ENCODE measurements around the gene EML4. TPM values are rescaled to one million over a fixed set of nuclear protein-coding genes. Genes with fewer than 3 reads are reported as not detected.

EML4 gene
- total and polyA plus RNA-seq, 10 of the 15 experiments (the other 5 are each of a cell fraction or from before 2014, with no cell fraction given): 23.1 to 91.3 (median 77.4) TPM

DNA sequence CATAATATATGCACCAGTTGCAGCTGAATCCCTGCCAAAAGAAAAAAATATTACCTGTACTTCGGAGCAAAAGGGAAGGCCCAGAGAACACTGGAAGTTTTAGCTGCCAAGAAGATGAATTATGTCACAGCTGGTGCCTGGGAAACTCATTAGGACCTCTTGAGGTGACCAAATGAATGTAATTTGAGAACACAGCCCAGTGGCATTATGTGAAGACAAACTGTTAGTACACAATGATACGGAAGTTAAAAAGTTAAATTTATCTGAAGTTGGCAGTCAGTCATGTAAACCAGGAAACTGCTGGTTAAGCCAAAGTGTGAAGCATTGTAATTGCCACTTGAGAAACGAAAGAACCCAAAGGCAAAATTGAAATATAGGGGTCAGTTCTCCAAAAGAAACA lies 80.7 kb downstream of the EML4 start (continued):
- TF ChIP-seq, protein P1, sequence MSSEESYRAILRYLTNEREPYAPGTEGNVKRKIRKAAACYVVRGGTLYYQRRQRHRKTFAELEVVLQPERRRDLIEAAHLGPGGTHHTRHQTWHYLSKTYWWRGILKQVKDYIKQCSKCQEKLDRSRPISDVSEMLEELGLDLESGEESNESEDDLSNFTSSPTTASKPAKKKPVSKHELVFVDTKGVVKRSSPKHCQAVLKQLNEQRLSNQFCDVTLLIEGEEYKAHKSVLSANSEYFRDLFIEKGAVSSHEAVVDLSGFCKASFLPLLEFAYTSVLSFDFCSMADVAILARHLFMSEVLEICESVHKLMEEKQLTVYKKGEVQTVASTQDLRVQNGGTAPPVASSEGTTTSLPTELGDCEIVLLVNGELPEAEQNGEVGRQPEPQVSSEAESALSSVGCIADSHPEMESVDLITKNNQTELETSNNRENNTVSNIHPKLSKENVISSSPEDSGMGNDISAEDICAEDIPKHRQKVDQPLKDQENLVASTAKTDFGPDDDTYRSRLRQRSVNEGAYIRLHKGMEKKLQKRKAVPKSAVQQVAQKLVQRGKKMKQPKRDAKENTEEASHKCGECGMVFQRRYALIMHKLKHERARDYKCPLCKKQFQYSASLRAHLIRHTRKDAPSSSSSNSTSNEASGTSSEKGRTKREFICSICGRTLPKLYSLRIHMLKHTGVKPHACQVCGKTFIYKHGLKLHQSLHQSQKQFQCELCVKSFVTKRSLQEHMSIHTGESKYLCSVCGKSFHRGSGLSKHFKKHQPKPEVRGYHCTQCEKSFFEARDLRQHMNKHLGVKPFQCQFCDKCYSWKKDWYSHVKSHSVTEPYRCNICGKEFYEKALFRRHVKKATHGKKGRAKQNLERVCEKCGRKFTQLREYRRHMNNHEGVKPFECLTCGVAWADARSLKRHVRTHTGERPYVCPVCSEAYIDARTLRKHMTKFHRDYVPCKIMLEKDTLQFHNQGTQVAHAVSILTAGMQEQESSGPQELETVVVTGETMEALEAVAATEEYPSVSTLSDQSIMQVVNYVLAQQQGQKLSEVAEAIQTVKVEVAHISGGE (CRISPR knock-in tag; IDR thresholded peaks at IDR 0.05): no peak
- no peak for TF ChIP-seq PML (IDR thresholded peaks at IDR 0.05; ENCODE audit: low read length)
- TF ChIP-seq MEF2B (IDR thresholded peaks at IDR 0.05; ENCODE audit: partially characterized antibody, poor library complexity, severe bottlenecking): no peak
- TF ChIP-seq SKIL (IDR thresholded peaks at IDR 0.05; ENCODE audit: low read depth, poor library complexity, severe bottlenecking): no peak
- TF ChIP-seq CBFB (IDR thresholded peaks at IDR 0.05; ENCODE audit: low read depth): no peak
- no peak for TF ChIP-seq KDM1A (IDR thresholded peaks at IDR 0.05; ENCODE audit: borderline replicate concordance)
- TF ChIP-seq MTA3 (IDR thresholded peaks at IDR 0.05; ENCODE audit: borderline replicate concordance, low read length): no peak
- TF ChIP-seq ZBTB40 (IDR thresholded peaks at IDR 0.05; ENCODE audit: borderline replicate concordance): no peak
- TF ChIP-seq, protein P2, sequence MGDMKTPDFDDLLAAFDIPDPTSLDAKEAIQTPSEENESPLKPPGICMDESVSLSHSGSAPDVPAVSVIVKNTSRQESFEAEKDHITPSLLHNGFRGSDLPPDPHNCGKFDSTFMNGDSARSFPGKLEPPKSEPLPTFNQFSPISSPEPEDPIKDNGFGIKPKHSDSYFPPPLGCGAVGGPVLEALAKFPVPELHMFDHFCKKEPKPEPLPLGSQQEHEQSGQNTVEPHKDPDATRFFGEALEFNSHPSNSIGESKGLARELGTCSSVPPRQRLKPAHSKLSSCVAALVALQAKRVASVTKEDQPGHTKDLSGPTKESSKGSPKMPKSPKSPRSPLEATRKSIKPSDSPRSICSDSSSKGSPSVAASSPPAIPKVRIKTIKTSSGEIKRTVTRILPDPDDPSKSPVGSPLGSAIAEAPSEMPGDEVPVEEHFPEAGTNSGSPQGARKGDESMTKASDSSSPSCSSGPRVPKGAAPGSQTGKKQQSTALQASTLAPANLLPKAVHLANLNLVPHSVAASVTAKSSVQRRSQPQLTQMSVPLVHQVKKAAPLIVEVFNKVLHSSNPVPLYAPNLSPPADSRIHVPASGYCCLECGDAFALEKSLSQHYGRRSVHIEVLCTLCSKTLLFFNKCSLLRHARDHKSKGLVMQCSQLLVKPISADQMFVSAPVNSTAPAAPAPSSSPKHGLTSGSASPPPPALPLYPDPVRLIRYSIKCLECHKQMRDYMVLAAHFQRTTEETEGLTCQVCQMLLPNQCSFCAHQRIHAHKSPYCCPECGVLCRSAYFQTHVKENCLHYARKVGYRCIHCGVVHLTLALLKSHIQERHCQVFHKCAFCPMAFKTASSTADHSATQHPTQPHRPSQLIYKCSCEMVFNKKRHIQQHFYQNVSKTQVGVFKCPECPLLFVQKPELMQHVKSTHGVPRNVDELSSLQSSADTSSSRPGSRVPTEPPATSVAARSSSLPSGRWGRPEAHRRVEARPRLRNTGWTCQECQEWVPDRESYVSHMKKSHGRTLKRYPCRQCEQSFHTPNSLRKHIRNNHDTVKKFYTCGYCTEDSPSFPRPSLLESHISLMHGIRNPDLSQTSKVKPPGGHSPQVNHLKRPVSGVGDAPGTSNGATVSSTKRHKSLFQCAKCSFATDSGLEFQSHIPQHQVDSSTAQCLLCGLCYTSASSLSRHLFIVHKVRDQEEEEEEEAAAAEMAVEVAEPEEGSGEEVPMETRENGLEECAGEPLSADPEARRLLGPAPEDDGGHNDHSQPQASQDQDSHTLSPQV (IDR thresholded peaks at IDR 0.05): no peak
